CD1c-positive myeloid dendritic cell (primary cell): Measurements from ENCODE around the gene ZBTB17.
"Not testable (repeated sequence)": the region's sequence is repeated elsewhere in the genome, so short reads cannot be mapped to it uniquely, and the experiment has no call there.

ENCODE experiments used
- DNase-seq: peaks from one replicate; pipeline ENCODE4 v3.0.0-alpha.2; 2016; ENCODE audit errors: extremely low spot score

Gene ZBTB17

GRCh38 chr1:15935056-15935950 lies 40.6 kb downstream of the ZBTB17 start:
- no peak for DNase-seq

- no peak for DNase-seq
Measured at GRCh38 chr1:15934211-15935055, 41.5 kb downstream of the ZBTB17 start.

GRCh38 chr1:15933684-15934083 lies 42.2 kb downstream of the ZBTB17 start:
- DNase-seq = no peak

- no peak for DNase-seq
Measured at GRCh38 chr1:15932612-15933011, 43.3 kb downstream of the ZBTB17 start.

GRCh38 chr1:15931884-15932283 lies 44.0 kb downstream of the ZBTB17 start:
- no peak for DNase-seq

- no peak for DNase-seq
Measured at GRCh38 chr1:15931401-15931800, 44.5 kb downstream of the ZBTB17 start.

GRCh38 chr1:15928971-15929965 lies 46.6 kb downstream of the ZBTB17 start:
- DNase-seq = no peak

GRCh38 chr1:15926448-15926847 lies 49.5 kb downstream of the ZBTB17 start:
- not testable (repeated sequence) for DNase-seq

- DNase-seq = no peak
Measured at GRCh38 chr1:15923241-15923640, 52.7 kb downstream of the ZBTB17 start.

GRCh38 chr1:15918962-15919715 lies 56.8 kb downstream of the ZBTB17 start:
- no peak for DNase-seq

GRCh38 chr1:15916916-15917315 lies 59.0 kb downstream of the ZBTB17 start:
- DNase-seq = no peak

- DNase-seq = no peak
Measured at GRCh38 chr1:15916417-15916816, 59.5 kb downstream of the ZBTB17 start.

- DNase-seq = no peak
Measured at GRCh38 chr1:15915991-15916390, 59.9 kb downstream of the ZBTB17 start.

GRCh38 chr1:15913607-15914006 lies 62.3 kb downstream of the ZBTB17 start:
- not testable (repeated sequence) for DNase-seq

GRCh38 chr1:15911927-15912326 lies 64.0 kb downstream of the ZBTB17 start:
- DNase-seq = no peak

- no peak for DNase-seq
Measured at GRCh38 chr1:15911141-15911540, 64.8 kb downstream of the ZBTB17 start.

- no peak for DNase-seq
Measured at GRCh38 chr1:15908597-15908996, 67.3 kb downstream of the ZBTB17 start.

- no peak for DNase-seq
Measured at GRCh38 chr1:15902882-15903281, 73.0 kb downstream of the ZBTB17 start.

- no peak for DNase-seq
Measured at GRCh38 chr1:15900662-15901279, 75.1 kb downstream of the ZBTB17 start.

GRCh38 chr1:15899266-15899665 lies 76.6 kb downstream of the ZBTB17 start:
- no peak for DNase-seq
